ENCODE data around the gene ANO7. TPM values are rescaled to one million over a fixed set of nuclear protein-coding genes. Genes with fewer than 3 reads are reported as not detected.

ANO7 gene
- total and polyA plus RNA-seq, 2 of the 8 experiments (the other 6 are each of a cell fraction or from before 2014, with no cell fraction given) = 3.2 to 6.9 TPM

DNA sequence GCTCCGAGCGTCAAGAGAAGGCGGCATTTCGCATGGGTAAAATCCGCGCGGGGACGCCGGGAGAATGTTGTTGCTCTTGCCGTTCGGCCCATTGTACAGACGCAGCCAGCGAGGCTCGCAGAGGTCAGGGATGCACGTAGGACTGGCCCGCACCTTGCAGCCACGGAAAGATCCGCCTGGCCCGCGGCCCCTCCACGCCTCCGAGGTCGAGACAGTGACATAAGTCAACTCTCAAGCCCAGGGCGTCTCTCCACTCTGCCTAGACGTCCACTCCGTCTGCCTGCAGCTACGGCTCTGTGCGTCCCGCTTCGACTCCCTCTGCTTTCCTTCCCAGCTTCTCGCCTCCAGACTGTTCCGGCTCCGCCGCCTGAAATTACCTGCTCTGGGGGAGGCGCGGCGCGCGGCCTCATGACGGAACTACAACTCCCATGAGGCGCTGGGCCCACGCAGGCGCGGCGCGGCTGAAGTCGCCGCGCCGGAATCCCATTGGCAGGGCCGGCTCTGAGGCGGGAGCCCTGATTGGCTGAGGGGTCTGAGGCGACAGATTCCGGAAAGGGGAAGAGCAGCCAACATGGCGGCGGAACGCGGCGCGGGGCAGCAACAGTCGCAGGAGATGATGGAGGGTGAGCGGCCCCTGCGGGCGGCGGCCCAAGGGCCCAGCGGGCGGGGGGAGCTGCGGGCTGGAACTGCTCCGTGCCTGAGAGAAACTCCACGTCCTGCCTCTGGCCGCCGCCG is 38.4 kb upstream of the ANO7 start, which contains the start of gene PPP1R7 (continued):
- TF ChIP-seq KDM5A (IDR thresholded peaks at IDR 0.05; ENCODE audit: low read length) = peak; percentile 98
- peak; percentile 80 for TF ChIP-seq TBP (IDR thresholded peaks at IDR 0.05; ENCODE audit: low read depth, low read length)
- no peak for TF ChIP-seq RXRA (IDR thresholded peaks at IDR 0.05; ENCODE audit: insufficient read depth, low read depth, low read length)
- TF ChIP-seq, protein P1, sequence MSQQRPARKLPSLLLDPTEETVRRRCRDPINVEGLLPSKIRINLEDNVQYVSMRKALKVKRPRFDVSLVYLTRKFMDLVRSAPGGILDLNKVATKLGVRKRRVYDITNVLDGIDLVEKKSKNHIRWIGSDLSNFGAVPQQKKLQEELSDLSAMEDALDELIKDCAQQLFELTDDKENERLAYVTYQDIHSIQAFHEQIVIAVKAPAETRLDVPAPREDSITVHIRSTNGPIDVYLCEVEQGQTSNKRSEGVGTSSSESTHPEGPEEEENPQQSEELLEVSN (IDR thresholded peaks at IDR 0.05) = no peak
- TF ChIP-seq HDAC2 (IDR thresholded peaks at IDR 0.05; ENCODE audit: borderline replicate concordance in 1 of 2, low read depth in 2 of 2, low read length in 2 of 2) = peak in 1 of 2 experiments; percentile 63; a peak in 2 of 4 replicates
- peak; percentile 84 for TF ChIP-seq POLR2AphosphoS5 (IDR thresholded peaks at IDR 0.05; ENCODE audit: low read depth, low read length)
- TF ChIP-seq KDM4A (IDR thresholded peaks at IDR 0.05; ENCODE audit: low read depth, low read length, severe bottlenecking) = peak; percentile 39
- TF ChIP-seq YY1 (IDR thresholded peaks at IDR 0.05; ENCODE audit: low read depth, low read length) = peak; percentile 97
- TF ChIP-seq, protein P2, sequence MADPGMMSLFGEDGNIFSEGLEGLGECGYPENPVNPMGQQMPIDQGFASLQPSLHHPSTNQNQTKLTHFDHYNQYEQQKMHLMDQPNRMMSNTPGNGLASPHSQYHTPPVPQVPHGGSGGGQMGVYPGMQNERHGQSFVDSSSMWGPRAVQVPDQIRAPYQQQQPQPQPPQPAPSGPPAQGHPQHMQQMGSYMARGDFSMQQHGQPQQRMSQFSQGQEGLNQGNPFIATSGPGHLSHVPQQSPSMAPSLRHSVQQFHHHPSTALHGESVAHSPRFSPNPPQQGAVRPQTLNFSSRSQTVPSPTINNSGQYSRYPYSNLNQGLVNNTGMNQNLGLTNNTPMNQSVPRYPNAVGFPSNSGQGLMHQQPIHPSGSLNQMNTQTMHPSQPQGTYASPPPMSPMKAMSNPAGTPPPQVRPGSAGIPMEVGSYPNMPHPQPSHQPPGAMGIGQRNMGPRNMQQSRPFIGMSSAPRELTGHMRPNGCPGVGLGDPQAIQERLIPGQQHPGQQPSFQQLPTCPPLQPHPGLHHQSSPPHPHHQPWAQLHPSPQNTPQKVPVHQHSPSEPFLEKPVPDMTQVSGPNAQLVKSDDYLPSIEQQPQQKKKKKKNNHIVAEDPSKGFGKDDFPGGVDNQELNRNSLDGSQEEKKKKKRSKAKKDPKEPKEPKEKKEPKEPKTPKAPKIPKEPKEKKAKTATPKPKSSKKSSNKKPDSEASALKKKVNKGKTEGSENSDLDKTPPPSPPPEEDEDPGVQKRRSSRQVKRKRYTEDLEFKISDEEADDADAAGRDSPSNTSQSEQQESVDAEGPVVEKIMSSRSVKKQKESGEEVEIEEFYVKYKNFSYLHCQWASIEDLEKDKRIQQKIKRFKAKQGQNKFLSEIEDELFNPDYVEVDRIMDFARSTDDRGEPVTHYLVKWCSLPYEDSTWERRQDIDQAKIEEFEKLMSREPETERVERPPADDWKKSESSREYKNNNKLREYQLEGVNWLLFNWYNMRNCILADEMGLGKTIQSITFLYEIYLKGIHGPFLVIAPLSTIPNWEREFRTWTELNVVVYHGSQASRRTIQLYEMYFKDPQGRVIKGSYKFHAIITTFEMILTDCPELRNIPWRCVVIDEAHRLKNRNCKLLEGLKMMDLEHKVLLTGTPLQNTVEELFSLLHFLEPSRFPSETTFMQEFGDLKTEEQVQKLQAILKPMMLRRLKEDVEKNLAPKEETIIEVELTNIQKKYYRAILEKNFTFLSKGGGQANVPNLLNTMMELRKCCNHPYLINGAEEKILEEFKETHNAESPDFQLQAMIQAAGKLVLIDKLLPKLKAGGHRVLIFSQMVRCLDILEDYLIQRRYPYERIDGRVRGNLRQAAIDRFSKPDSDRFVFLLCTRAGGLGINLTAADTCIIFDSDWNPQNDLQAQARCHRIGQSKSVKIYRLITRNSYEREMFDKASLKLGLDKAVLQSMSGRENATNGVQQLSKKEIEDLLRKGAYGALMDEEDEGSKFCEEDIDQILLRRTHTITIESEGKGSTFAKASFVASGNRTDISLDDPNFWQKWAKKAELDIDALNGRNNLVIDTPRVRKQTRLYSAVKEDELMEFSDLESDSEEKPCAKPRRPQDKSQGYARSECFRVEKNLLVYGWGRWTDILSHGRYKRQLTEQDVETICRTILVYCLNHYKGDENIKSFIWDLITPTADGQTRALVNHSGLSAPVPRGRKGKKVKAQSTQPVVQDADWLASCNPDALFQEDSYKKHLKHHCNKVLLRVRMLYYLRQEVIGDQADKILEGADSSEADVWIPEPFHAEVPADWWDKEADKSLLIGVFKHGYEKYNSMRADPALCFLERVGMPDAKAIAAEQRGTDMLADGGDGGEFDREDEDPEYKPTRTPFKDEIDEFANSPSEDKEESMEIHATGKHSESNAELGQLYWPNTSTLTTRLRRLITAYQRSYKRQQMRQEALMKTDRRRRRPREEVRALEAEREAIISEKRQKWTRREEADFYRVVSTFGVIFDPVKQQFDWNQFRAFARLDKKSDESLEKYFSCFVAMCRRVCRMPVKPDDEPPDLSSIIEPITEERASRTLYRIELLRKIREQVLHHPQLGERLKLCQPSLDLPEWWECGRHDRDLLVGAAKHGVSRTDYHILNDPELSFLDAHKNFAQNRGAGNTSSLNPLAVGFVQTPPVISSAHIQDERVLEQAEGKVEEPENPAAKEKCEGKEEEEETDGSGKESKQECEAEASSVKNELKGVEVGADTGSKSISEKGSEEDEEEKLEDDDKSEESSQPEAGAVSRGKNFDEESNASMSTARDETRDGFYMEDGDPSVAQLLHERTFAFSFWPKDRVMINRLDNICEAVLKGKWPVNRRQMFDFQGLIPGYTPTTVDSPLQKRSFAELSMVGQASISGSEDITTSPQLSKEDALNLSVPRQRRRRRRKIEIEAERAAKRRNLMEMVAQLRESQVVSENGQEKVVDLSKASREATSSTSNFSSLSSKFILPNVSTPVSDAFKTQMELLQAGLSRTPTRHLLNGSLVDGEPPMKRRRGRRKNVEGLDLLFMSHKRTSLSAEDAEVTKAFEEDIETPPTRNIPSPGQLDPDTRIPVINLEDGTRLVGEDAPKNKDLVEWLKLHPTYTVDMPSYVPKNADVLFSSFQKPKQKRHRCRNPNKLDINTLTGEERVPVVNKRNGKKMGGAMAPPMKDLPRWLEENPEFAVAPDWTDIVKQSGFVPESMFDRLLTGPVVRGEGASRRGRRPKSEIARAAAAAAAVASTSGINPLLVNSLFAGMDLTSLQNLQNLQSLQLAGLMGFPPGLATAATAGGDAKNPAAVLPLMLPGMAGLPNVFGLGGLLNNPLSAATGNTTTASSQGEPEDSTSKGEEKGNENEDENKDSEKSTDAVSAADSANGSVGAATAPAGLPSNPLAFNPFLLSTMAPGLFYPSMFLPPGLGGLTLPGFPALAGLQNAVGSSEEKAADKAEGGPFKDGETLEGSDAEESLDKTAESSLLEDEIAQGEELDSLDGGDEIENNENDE (IDR thresholded peaks at IDR 0.05; ENCODE audit: insufficient replicate concordance, low read length) = no peak
